Neutrophil (primary cell): Measurements from ENCODE around the gene RANBP10.
"Not testable (repeated sequence)": the region's sequence is repeated elsewhere in the genome, so short reads cannot be mapped to it uniquely, and the experiment has no call there.

Experiments used
- H3K27ac ChIP-seq: fragments of 200-600 bp; sonication (generic); 2 replicates; pipeline ENCODE4 v1.5.1; 2016; ENCODE audit warnings: mild to moderate bottlenecking, moderate library complexity
- H3K27me3 ChIP-seq: fragments of 200-600 bp; sonication (generic); 2 replicates; pipeline ENCODE4 v1.6.0; 2016; ENCODE audit warnings: mild to moderate bottlenecking
- H3K36me3 ChIP-seq: fragments of 200-600 bp; sonication (generic); 2 replicates; pipeline ENCODE4 v1.5.1; 2017
- H3K4me1 ChIP-seq, 2 experiments: fragments of 200-600 bp in 1 of 2; sonication (generic) in 1 of 2; 1 replicate in 1 of 2; 2 replicates in 1 of 2; pipeline versions ENCODE4 v1.5.1 to v1.6.1; 2013 to 2016; ENCODE audit warnings: low read depth in 1 of 2, low read length in 1 of 2, mild to moderate bottlenecking in 1 of 2, moderate library complexity in 1 of 2; ENCODE audit not compliant: control insufficient read depth in 1 of 2, insufficient read depth in 1 of 2
- H3K4me3 ChIP-seq, 2 experiments: fragments of 200-600 bp in 1 of 2; sonication (generic) in 1 of 2; 1 replicate in 1 of 2; 2 replicates in 1 of 2; pipeline ENCODE4 v1.5.1; 2013 to 2016; ENCODE audit warnings: low read depth in 1 of 2, low read length in 1 of 2, mild to moderate bottlenecking in 1 of 2, moderate library complexity in 1 of 2
- H3K9me3 ChIP-seq: fragments of 200-600 bp; sonication (generic); 2 replicates; pipeline ENCODE4 v1.5.1; 2016
- CTCF ChIP-seq: fragments of 200-600 bp; sonication (generic); IDR thresholded peaks from 2 replicates; pipeline ENCODE4 v1.5.1; 2016; ENCODE audit warnings: antibody characterized with exemption

Gene RANBP10

GRCh38 chr16:67842509-67843342 is 36.4 kb upstream of the RANBP10 start:
- peaks cover 40 to 54% of the 10 kb centered on the region in 2 experiments for H3K4me1 ChIP-seq

GRCh38 chr16:67841816-67842508 is 35.6 kb upstream of the RANBP10 start, which contains the start of gene THAP11:
Gene THAP11, plus strand, starts transcription at chr16:67842320. Its CDS starts 235 bp downstream, at chr16:67842555.
- Histone ChIP-seq H3K4me3 (peak within 1 kb of the TSS; percentile 96), H3K9me3 (no peaks in the 10 kb centered on the region), H3K4me1 (peaks cover 33 to 47% of the 10 kb centered on the region in 2 experiments), H3K27me3 (no peaks in the 10 kb centered on the region), H3K36me3 (no peaks in the 10 kb centered on the region), H3K27ac (peak within 1 kb of the TSS; percentile 92)
- peak; percentile 97 for TF ChIP-seq CTCF

More at GRCh38 chr16:67842509-67843342, 36.4 kb upstream of the RANBP10 start:
- no peaks in the 10 kb centered on the region for H3K27me3 ChIP-seq
- TF ChIP-seq CTCF: no peak
- H3K4me3 ChIP-seq: peak overlapping the region; percentile 96
- no peaks in the 10 kb centered on the region for H3K9me3 ChIP-seq
- no peaks in the 10 kb centered on the region for H3K36me3 ChIP-seq
- H3K27ac ChIP-seq: peak overlapping the region; percentile 92

GRCh38 chr16:67841198-67841815 is 34.9 kb upstream of the RANBP10 start:
- peak overlapping the region; percentile 96 for H3K4me3 ChIP-seq
- H3K27me3 ChIP-seq: no peaks in the 10 kb centered on the region
- no peak for TF ChIP-seq CTCF
- H3K36me3 ChIP-seq: no peaks in the 10 kb centered on the region
- H3K27ac ChIP-seq: peak overlapping the region; percentile 92
- peaks cover 33 to 46% of the 10 kb centered on the region in 2 experiments for H3K4me1 ChIP-seq
- H3K9me3 ChIP-seq: no peaks in the 10 kb centered on the region

- Histone ChIP-seq H3K9me3 (no peaks in the 10 kb centered on the region), H3K4me1 (peaks cover 22 to 25% of the 10 kb centered on the region in 2 experiments), H3K36me3 (no peaks in the 10 kb centered on the region), H3K4me3 (no peak overlapping the region), H3K27ac (no peak overlapping the region), H3K27me3 (no peaks in the 10 kb centered on the region)
- TF ChIP-seq CTCF: no peak
These were observed 31.5 kb upstream of the RANBP10 start for GRCh38 chr16:67837811-67838210.

GRCh38 chr16:67837190-67837589 is 30.8 kb upstream of the RANBP10 start:
- peaks cover 19 to 23% of the 10 kb centered on the region in 2 experiments for H3K4me1 ChIP-seq
- not testable (repeated sequence) for H3K27me3 ChIP-seq, H3K4me3 ChIP-seq, H3K27ac ChIP-seq, H3K36me3 ChIP-seq, H3K9me3 ChIP-seq
